Stomach (tissue), 9 donors: ENCODE results near the gene SLC25A13. TPM values are rescaled to one million over a fixed set of nuclear protein-coding genes. Genes with fewer than 3 reads are reported as not detected.

Source experiments
- DNase-seq, 2 donors: peaks; one replicate each; pipeline versions ENCODE4 v3.0.0 to v3.0.0-alpha.2; 2013 to 2019
- H3K27ac ChIP-seq, 5 donors: fragments of 200-600 bp in 4 of 5; sonication (generic) in 4 of 5; one replicate each; pipeline ENCODE4 v1.5.1; 2013 to 2019; ENCODE audit warnings: mild to moderate bottlenecking in 1 of 5, moderate library complexity in 1 of 5
- H3K27me3 ChIP-seq, 3 donors: fragments of 200-600 bp; sonication (generic); one replicate each; pipeline ENCODE4 v1.5.1; 2017 to 2019; ENCODE audit warnings: mixed run types in 1 of 3
- H3K36me3 ChIP-seq, 4 donors: fragments of 200-600 bp; sonication (generic); 1 replicate in 3 of 4; 2 replicates in 1 of 4; pipeline ENCODE4 v1.5.1; 2016 to 2019
- H3K4me1 ChIP-seq, 4 donors: fragments of 200-600 bp; sonication (generic); one replicate each; pipeline ENCODE4 v1.5.1; 2016 to 2019
- H3K4me3 ChIP-seq, 4 donors: fragments of 200-600 bp; sonication (generic) in 3 of 4; one replicate each; pipeline ENCODE4 v1.5.1; 2016 to 2019; ENCODE audit warnings: mild to moderate bottlenecking in 1 of 4
- H3K9me3 ChIP-seq, 4 donors: fragments of 200-600 bp; sonication (generic); one replicate each; pipeline ENCODE4 v1.5.1; 2016 to 2019
- CTCF ChIP-seq, 7 experiments: fragments of 450-650 bp in 4 of 7; fragments of 200-600 bp in 3 of 7; sonication (generic) in 3 of 7; IDR thresholded peaks; one replicate each; pipeline ENCODE4 v1.5.1; 2016 to 2019; ENCODE audit warnings: antibody characterized with exemption in 7 of 7, control low read depth in 2 of 7, mild to moderate bottlenecking in 1 of 7
- EP300 ChIP-seq: sonication (generic); formaldehyde crosslinking; IDR thresholded peaks from one replicate; pipeline ENCODE4 v1.6.1; 2017; ENCODE audit warnings: antibody characterized with exemption
- POLR2A ChIP-seq, 4 donors: fragments of 450-650 bp; IDR thresholded peaks; one replicate each; pipeline ENCODE4 v1.6.1; 2016; ENCODE audit warnings: antibody characterized with exemption in 4 of 4, control low read depth in 2 of 4, mild to moderate bottlenecking in 1 of 4, moderate library complexity in 1 of 4
- POLR2AphosphoS5 ChIP-seq, 3 donors: sonication (generic); formaldehyde crosslinking; IDR thresholded peaks; one replicate each; pipeline ENCODE4 v1.6.1; 2016; ENCODE audit warnings: antibody characterized with exemption in 3 of 3
- WGBS, 5 donors: extraction: QIAGEN DNeasy Blood & Tissue Kit in 3 of 5; methylation state at CpG; one replicate each; pipeline versions ENCODE4 v1.1.5 to v1.1.7; 2013 to 2018; 5-methylcytosine and 5-hydroxymethylcytosine counted together
- intact Hi-C: fragments of 100-400 bp; cut with DNase I; formaldehyde crosslinking; loops from one replicate; pipeline ENCODE4 v1.15.1; 2023; ENCODE audit warnings: low total_unique reads
- polyA plus RNA-seq, 3 donors: library from polyadenylated mRNA; stranded (reverse); fragments of 200-250 nt; gene quantifications; one replicate each; pipeline ENCODE4 v1.2.3, GENCODE V29; 2013
- total RNA-seq, 5 donors: library from RNA; depleted of rRNA; stranded (reverse); fragments of >200 nt; gene quantifications; one replicate each; pipeline versions ENCODE4 v1.1.0 to v1.2.3, GENCODE V29; 2014 to 2016
- donor health status: healthy with polysubstance abuse.
- donor health status: Bipolar disorder and iron deficiency.
- donor health status: healthy.

Gene SLC25A13
- total and polyA plus RNA-seq, 8 donors, result 4.1 to 72.0 (median 12.0) TPM

DNA sequence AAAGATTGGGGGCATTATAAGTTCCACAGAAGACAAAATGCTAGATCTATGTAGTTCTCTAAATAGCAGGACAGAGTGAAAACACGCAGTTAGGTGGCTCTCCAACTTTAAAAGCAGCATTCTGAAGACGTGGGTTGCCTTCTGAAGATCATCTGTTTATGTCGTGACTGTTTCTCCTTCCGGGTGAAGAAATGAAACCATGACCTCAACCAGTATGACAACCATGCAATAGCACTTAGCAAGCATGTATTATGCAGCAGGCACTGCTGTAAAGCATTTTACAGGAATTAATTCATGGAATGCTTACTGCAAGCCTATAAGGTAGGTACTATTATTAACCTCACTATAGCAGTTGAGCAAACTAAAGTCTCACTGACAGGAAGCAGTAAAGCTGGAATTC lies 125.2 kb downstream of the SLC25A13 start:
- 89 to 98% (median 95%) methylated on average over 4 of the region's 4 CpGs for WGBS, 5 donors
- TF ChIP-seq CTCF (IDR thresholded peaks at IDR 0.05), result no peak
- no peak overlapping the region for H3K27ac ChIP-seq

GRCh38 chr7:96189129-96189820 lies 132.6 kb downstream of the SLC25A13 start:
- Histone ChIP-seq H3K4me1 (no peaks in the 10 kb centered on the region), H3K4me3 (no peak overlapping the region), H3K27me3 (no peaks in the 10 kb centered on the region), H3K36me3 (peaks cover 3 to 77% (median 73%) of the 10 kb centered on the region in 4 donors), H3K27ac (no peak overlapping the region), H3K9me3 (no peaks in the 10 kb centered on the region)
- intact Hi-C loops, result no loop called here
- TF ChIP-seq POLR2A (IDR thresholded peaks at IDR 0.05), result no peak
- no peak for TF ChIP-seq CTCF (IDR thresholded peaks at IDR 0.05)
- no peak for TF ChIP-seq EP300
- TF ChIP-seq POLR2AphosphoS5 (IDR thresholded peaks at IDR 0.05), result no peak
- no peak for DNase-seq
- 43 to 55% (median 51%) methylated on average over 4 of the region's 4 CpGs for WGBS, 5 donors

More for the DNA sequence above, 125.2 kb downstream of the SLC25A13 start:
- H3K36me3 ChIP-seq, result peaks cover 3 to 38% (median 24%) of the 10 kb centered on the region in 4 donors
- no peaks in the 10 kb centered on the region for H3K9me3 ChIP-seq
- intact Hi-C loops, result no loop called here
- no peak overlapping the region for H3K4me3 ChIP-seq
- H3K4me1 ChIP-seq, result no peaks in the 10 kb centered on the region
- no peaks in the 10 kb centered on the region for H3K27me3 ChIP-seq
- DNase-seq, result no peak

DNA sequence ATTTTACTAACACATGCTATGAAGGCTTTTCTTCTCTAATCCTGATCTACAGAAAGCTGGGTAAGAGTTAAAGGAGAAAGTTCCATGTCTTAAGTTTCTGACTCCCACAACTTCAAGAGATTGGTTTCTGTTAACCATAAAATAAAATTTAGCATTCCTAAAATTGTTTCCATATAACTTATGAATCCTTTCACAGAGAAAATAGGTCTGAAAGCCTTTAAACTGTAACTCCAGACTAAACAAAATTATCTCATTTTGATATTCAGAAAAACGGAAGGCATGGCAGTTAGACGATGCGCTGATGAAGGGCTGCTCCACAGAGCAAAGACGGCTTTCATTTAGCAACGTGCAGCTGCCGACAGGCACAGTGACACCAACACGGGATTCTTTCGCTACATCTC lies 133.3 kb downstream of the SLC25A13 start:
- no peak for DNase-seq
- Histone ChIP-seq H3K27me3 (no peaks in the 10 kb centered on the region), H3K4me1 (no peaks in the 10 kb centered on the region), H3K4me3 (no peak overlapping the region), H3K36me3 (peaks cover 5 to 84% (median 78%) of the 10 kb centered on the region in 4 donors), H3K9me3 (no peaks in the 10 kb centered on the region), H3K27ac (no peak overlapping the region)
- intact Hi-C loops, result no loop called here
- 63 to 81% (median 73%) methylated on average over 8 of the region's 8 CpGs for WGBS, 5 donors
- TF ChIP-seq CTCF (IDR thresholded peaks at IDR 0.05) (no peak), EP300 (no peak), POLR2AphosphoS5 (IDR thresholded peaks at IDR 0.05) (no peak), POLR2A (IDR thresholded peaks at IDR 0.05) (no peak)

GRCh38 chr7:96188174-96188581 lies 133.7 kb downstream of the SLC25A13 start:
- TF ChIP-seq CTCF (IDR thresholded peaks at IDR 0.05) (no peak), EP300 (no peak), POLR2A (IDR thresholded peaks at IDR 0.05) (no peak), POLR2AphosphoS5 (IDR thresholded peaks at IDR 0.05) (no peak)
- no peak overlapping the region for H3K4me3 ChIP-seq
- intact Hi-C loops, result no loop called here
- H3K4me1 ChIP-seq, result no peaks in the 10 kb centered on the region
- no peak overlapping the region for H3K27ac ChIP-seq
- H3K27me3 ChIP-seq, result no peaks in the 10 kb centered on the region
- peaks cover 10 to 84% (median 78%) of the 10 kb centered on the region in 4 donors for H3K36me3 ChIP-seq
- no peaks in the 10 kb centered on the region for H3K9me3 ChIP-seq
- WGBS, 5 donors, result 57 to 80% (median 64%) methylated on average over 8 of the region's 8 CpGs
- no peak for DNase-seq
